K562 (cell line): ENCODE measurements around the gene ANK3. TPM values are rescaled to one million over a fixed set of nuclear protein-coding genes. Genes with fewer than 3 reads are reported as not detected.
A peak's percentile ranks its signal among the peaks of the same experiment; 100 is the strongest.

Source experiments
- ATAC-seq: fragments of 200-7000 bp; cut with Tn5 transposase; 3 replicates; pipeline ENCODE4 v1.9.1; 2020; ENCODE audit warnings: moderate library complexity
- BruUV-seq: library from RNA; stranded (reverse); fragments of 400-500 nt; replicated peaks from 2 replicates; lab custom pipeline; 2021; lab: Mats Ljungman, UMichigan
- CTCF ChIA-PET: fragments of 300-600 bp; formaldehyde crosslinking; extraction: SDS; loops from one replicate; lab custom pipeline; 2021; ENCODE audit warnings: low intra/inter-chr PET ratio; lab: Yijun Ruan, JAX
- POLR2A ChIA-PET: fragments of 300-600, 350-650 bp; sonication (Branson Sonifier 250); formaldehyde crosslinking; extraction: SDS; loops from one replicate; lab custom pipeline; 2021; ENCODE audit warnings: antibody characterized with exemption, inconsistent platforms; lab: Yijun Ruan, JAX
- DNase-seq, 4 experiments: peaks; one replicate each; pipeline versions ENCODE4 v3.0.0 to v3.0.0-alpha.2; 2011 to 2018; ENCODE audit warnings: low spot score in 3 of 4, mixed read lengths in 3 of 4; ENCODE audit errors: extremely low read depth in 1 of 4
- FAIRE-seq: peaks from 2 replicates; lab custom pipeline; 2011; peaks lifted over from hg19 to GRCh38; lab: Jason Lieb, UNC
- H2AFZ ChIP-seq: 2 replicates; pipeline ENCODE4 v1.6.0; 2011; ENCODE audit warnings: low read depth, low read length, control low read depth, inconsistent platforms
- H3K27ac ChIP-seq: fragments of 200-600 bp; 3 replicates; pipeline ENCODE4 v1.8.0; 2011; ENCODE audit warnings: low read depth, mild to moderate bottlenecking, control low read depth, inconsistent platforms, low read length, moderate library complexity, mixed read lengths; ENCODE audit errors: extremely low read depth
- H3K27me3 ChIP-seq, 2 experiments: fragments of 300-600 bp in 1 of 2; 2 replicates in 1 of 2; 3 replicates in 1 of 2; pipeline versions ENCODE4 v1.6.0 to v1.8.0; 2011; ENCODE audit warnings: inconsistent platforms in 2 of 2, low read length in 2 of 2, mild to moderate bottlenecking in 1 of 2, mixed read lengths in 1 of 2, moderate library complexity in 1 of 2; ENCODE audit not compliant: control insufficient read depth in 2 of 2, insufficient read depth in 2 of 2
- H3K36me3 ChIP-seq: fragments of 300-600 bp; 3 replicates; pipeline ENCODE4 v1.8.0; 2011; ENCODE audit warnings: mild to moderate bottlenecking, low read length, inconsistent platforms; ENCODE audit not compliant: control insufficient read depth, insufficient read depth
- H3K4me1 ChIP-seq, 2 experiments: fragments of 200-600 bp in 1 of 2; replicated peaks in 1 of 2; 2 replicates in 1 of 2; 3 replicates in 1 of 2; pipeline versions ENCODE4 v1.5.1 to v1.8.0; 2011; ENCODE audit warnings: inconsistent platforms in 2 of 2, low read length in 2 of 2, mild to moderate bottlenecking in 1 of 2, mixed read lengths in 1 of 2, moderate library complexity in 1 of 2; ENCODE audit not compliant: control insufficient read depth in 2 of 2, insufficient read depth in 2 of 2
- H3K4me2 ChIP-seq: 2 replicates; pipeline ENCODE4 v1.6.1; 2011; ENCODE audit warnings: low read length, control low read depth, inconsistent platforms, mixed read lengths; ENCODE audit not compliant: insufficient read depth
- H3K4me3 ChIP-seq: fragments of 200-600 bp; sonication (generic), shearing (Covaris generic); 2 replicates; pipeline ENCODE4 v1.5.1; 2016; ENCODE audit warnings: control low read depth, inconsistent platforms
- H3K79me2 ChIP-seq: fragments of 200-600 bp; 3 replicates; pipeline ENCODE4 v1.8.0; 2011; ENCODE audit warnings: low read length, inconsistent platforms; ENCODE audit not compliant: control insufficient read depth, insufficient read depth
- H3K9ac ChIP-seq, 2 experiments: 2 replicates each; pipeline versions ENCODE4 v1.6.0 to v1.6.1; 2011; ENCODE audit warnings: low read depth in 2 of 2, low read length in 2 of 2, control low read depth in 1 of 2, inconsistent platforms in 1 of 2, mild to moderate bottlenecking in 1 of 2, mixed read lengths in 1 of 2; ENCODE audit not compliant: insufficient read depth in 1 of 2
- H3K9me1 ChIP-seq: one replicate; pipeline ENCODE4 v1.6.0; 2011; ENCODE audit warnings: inconsistent platforms, mild to moderate bottlenecking, low read length, moderate library complexity; ENCODE audit not compliant: control insufficient read depth, insufficient read depth
- H3K9me3 ChIP-seq: replicated peaks from 2 replicates; pipeline ENCODE4 v1.5.1; 2011; ENCODE audit warnings: low read depth, low read length, inconsistent platforms; ENCODE audit not compliant: control insufficient read depth, insufficient read depth
- H4K20me1 ChIP-seq: replicated peaks from 2 replicates; pipeline ENCODE4 v1.6.1; 2011; ENCODE audit warnings: low read length, inconsistent platforms, mixed read lengths; ENCODE audit not compliant: control insufficient read depth, insufficient read depth
- CREB1 ChIP-seq, 2 experiments: sonication (generic) in 1 of 2; formaldehyde crosslinking in 1 of 2; IDR thresholded peaks; 2 replicates each; pipeline versions ENCODE4 v1.6.1 to v1.8.0; 2012 to 2022; ENCODE audit warnings: inconsistent platforms in 1 of 2, mild to moderate bottlenecking in 1 of 2, missing genetic modification reagents in 1 of 2, moderate library complexity in 1 of 2
- CREM ChIP-seq: IDR thresholded peaks from 2 replicates; pipeline ENCODE4 v1.6.1; 2014; ENCODE audit warnings: antibody characterized with exemption, low read depth
- ESRRB ChIP-seq: fragments of 250-450 bp; sonication (Bioruptor Pico); IDR thresholded peaks from 2 replicates; pipeline ENCODE4 v1.5.0; 2020; ENCODE audit warnings: mild to moderate bottlenecking, moderate library complexity, borderline replicate concordance
- PRPF4 ChIP-seq: fragments of 200-400 bp; formaldehyde crosslinking; IDR thresholded peaks from one replicate; pipeline ENCODE4 v1.6.1; 2017; ENCODE audit warnings: low read length, low read depth, mild to moderate bottlenecking; ENCODE audit not compliant: insufficient read depth, poor library complexity, severe bottlenecking
- SRF ChIP-seq, 2 experiments: fragments of 250-450, 450-650 bp in 1 of 2; sonication (Bioruptor Pico) in 1 of 2; sonication (generic) in 1 of 2; formaldehyde crosslinking; IDR thresholded peaks; 2 replicates each; pipeline versions ENCODE4 v1.5.0 to v1.5.1; 2020 to 2022; ENCODE audit warnings: mild to moderate bottlenecking in 1 of 2, missing genetic modification reagents in 1 of 2
- TCFL5 ChIP-seq: fragments of 250-450 bp; sonication (Bioruptor Pico); conservative IDR thresholded peaks from 2 replicates; pipeline ENCODE4 v1.6.1; 2021; ENCODE audit warnings: mild to moderate bottlenecking, moderate library complexity, matching md5 sums
- TEAD1 ChIP-seq, 2 experiments: fragments of 450-650 bp in 1 of 2; sonication (generic) in 1 of 2; formaldehyde crosslinking; IDR thresholded peaks; 2 replicates each; pipeline versions ENCODE4 v1.4.0 to v1.8.0; 2020 to 2022; ENCODE audit warnings: mild to moderate bottlenecking in 2 of 2, missing genetic modification reagents in 1 of 2
- ZNF133 ChIP-seq: fragments of 250-450 bp; sonication (Bioruptor Pico); IDR thresholded peaks from 2 replicates; pipeline ENCODE4 v1.4.0; 2020; ENCODE audit warnings: mild to moderate bottlenecking
- ZNF175 ChIP-seq: fragments of 200-800 bp; sonication (Bioruptor generic); IDR thresholded peaks from 2 replicates; pipeline ENCODE4 v1.6.1; 2016; ENCODE audit warnings: low read depth, mild to moderate bottlenecking, missing genetic modification characterization, missing compliant biosample characterization
- ZNF407 ChIP-seq: fragments of 450-650 bp; IDR thresholded peaks from 2 replicates; pipeline ENCODE4 v1.6.1; 2016; ENCODE audit warnings: low read depth
- ZNF436 ChIP-seq: fragments of 250-450, 450-650 bp; sonication (Bioruptor Pico); formaldehyde crosslinking; IDR thresholded peaks from 2 replicates; pipeline ENCODE4 v1.7.0; 2020; ENCODE audit warnings: mild to moderate bottlenecking
- WGBS: fragments of 100-300 bp; shearing (Covaris generic); methylation state at CpG from one replicate; pipeline ENCODE4 v1.1.6; 2016; ENCODE audit warnings: low coverage, mixed read lengths; ENCODE audit not compliant: insufficient coverage; ENCODE audit errors: missing lambda C conversion rate; 5-methylcytosine and 5-hydroxymethylcytosine counted together
- in situ Hi-C: fragments of 300-500 bp; cut with MboI; formaldehyde crosslinking; loops from 4 replicates; pipeline ENCODE4 v1.15.0; 2018; ENCODE audit warnings: inconsistent platforms, mixed read lengths
- intact Hi-C: fragments of 100-400 bp; cut with micrococcal nuclease; formaldehyde crosslinking; loops from 2 replicates; pipeline ENCODE4 v1.14.2; 2022
- polyA plus RNA-seq, 8 experiments: library from polyadenylated mRNA; depleted of rRNA in 4 of 8; stranded (reverse) in 5 of 8; unstranded in 3 of 8; fragments of >200 nt; fragmentation: Nextera tagmentation in 2 of 8; fragmentation: Illumina TruSeq in 1 of 8; extraction: Ambion mirVana in 2 of 8; extraction: Trizol in 1 of 8; gene quantifications; 2 replicates each; pipeline versions ENCODE4 v1.2.1 to v1.2.3, GENCODE V29; 2011 to 2014; ENCODE audit warnings: inconsistent platforms in 1 of 8, missing spikeins in 1 of 8
- total RNA-seq, 7 experiments: library from RNA; depleted of rRNA in 6 of 7; stranded (reverse); fragments of >200 nt in 6 of 7; fragmentation: Illumina TruSeq in 2 of 7; extraction: Trizol in 2 of 7; gene quantifications; 2 replicates each; pipeline versions ENCODE4 v1.2.1 to v1.2.3, GENCODE V29; 2011 to 2021; ENCODE audit warnings: low replicate concordance in 1 of 7
- TF ChIP-seq, protein P1 (sequence below), 2 experiments: fragments of 450-650 bp; conservative IDR thresholded peaks; 2 replicates each; pipeline ENCODE4 v1.6.1; 2017; ENCODE audit warnings: mild to moderate bottlenecking in 2 of 2, moderate library complexity in 2 of 2

Gene ANK3
- total and polyA plus RNA-seq, 9 of the 15 experiments (the other 6 are each of a cell fraction or from before 2014, with no cell fraction given): 10.0 to 32.3 (median 17.9) TPM

DNA sequence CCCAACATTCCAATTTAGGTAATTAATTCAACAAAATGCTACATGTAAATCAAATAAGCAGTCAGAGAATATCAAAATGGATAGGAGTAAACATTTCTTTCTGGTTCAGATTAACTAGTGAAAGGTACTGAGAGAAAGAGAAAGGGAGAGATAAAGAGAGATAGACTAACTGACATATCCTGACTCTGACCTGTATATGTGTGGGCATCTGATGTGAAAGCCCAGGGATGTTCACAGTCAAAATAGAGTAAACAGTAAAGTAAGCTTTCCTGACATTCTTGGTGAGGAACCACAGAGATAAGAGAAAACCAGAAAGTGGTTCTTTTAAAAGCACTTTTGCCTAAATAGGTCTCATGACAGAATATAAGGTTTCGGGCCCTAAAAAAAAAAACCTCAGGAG lies 37.5 kb upstream of the ANK3 start:
- FAIRE-seq: no peak
- H3K4me2 ChIP-seq: no peak overlapping the region
- no peaks in the 10 kb centered on the region for H3K27me3 ChIP-seq
- CTCF ChIA-PET: no interaction called here
- no peaks in the 10 kb centered on the region for H3K79me2 ChIP-seq
- DNase-seq: no peak
- H4K20me1 ChIP-seq: no peaks in the 10 kb centered on the region
- in situ Hi-C loops: loop anchor here (25.0 kb wide), 1 partner anchor 790 kb away; no protein-coding TSS in a partner anchor
- WGBS: 52% methylated on average over 1 of the region's 1 CpG
- no peak overlapping the region for H3K9ac ChIP-seq
- POLR2A ChIA-PET: interaction anchor here (1.1 kb wide), 1 partner anchor 403 kb away, joined by 3 read pairs; no protein-coding TSS in a partner anchor
- H3K4me1 ChIP-seq: peaks cover 0 to 35% of the 10 kb centered on the region in 2 experiments; a peak in 2 of 5 replicates
- H2AFZ ChIP-seq: no peak overlapping the region
- no peak for ATAC-seq
- intact Hi-C loops: no loop called here
- no peaks in the 10 kb centered on the region for H3K9me1 ChIP-seq
- no peak overlapping the region for H3K27ac ChIP-seq
- no TSS peak for BruUV-seq
- H3K9me3 ChIP-seq: no peaks in the 10 kb centered on the region
- no peaks in the 10 kb centered on the region for H3K36me3 ChIP-seq
- no peak overlapping the region for H3K4me3 ChIP-seq
- TF ChIP-seq PRPF4 (no peak), CREM (no peak), ZNF133 (CRISPR knock-in tag) (no peak), TCFL5 (no peak), ZNF407 (no peak), ZNF175 (CRISPR knock-in tag) (0 out of 2 replicates have a peak, but pooled peaks have one; percentile 37), ZNF436 (no peak), SRF (CRISPR knock-in tag; IDR thresholded peaks at IDR 0.05) (no peak), ESRRB (no peak), CREB1 (IDR thresholded peaks at IDR 0.05) (no peak), CREB1 (CRISPR knock-in tag; IDR thresholded peaks at IDR 0.05) (no peak), TEAD1 (CRISPR knock-in tag; IDR thresholded peaks at IDR 0.05) (0 out of 4 replicates have a peak, but pooled peaks of 1 of the 2 experiments have one; percentile 59)
- TF ChIP-seq, protein P1, sequence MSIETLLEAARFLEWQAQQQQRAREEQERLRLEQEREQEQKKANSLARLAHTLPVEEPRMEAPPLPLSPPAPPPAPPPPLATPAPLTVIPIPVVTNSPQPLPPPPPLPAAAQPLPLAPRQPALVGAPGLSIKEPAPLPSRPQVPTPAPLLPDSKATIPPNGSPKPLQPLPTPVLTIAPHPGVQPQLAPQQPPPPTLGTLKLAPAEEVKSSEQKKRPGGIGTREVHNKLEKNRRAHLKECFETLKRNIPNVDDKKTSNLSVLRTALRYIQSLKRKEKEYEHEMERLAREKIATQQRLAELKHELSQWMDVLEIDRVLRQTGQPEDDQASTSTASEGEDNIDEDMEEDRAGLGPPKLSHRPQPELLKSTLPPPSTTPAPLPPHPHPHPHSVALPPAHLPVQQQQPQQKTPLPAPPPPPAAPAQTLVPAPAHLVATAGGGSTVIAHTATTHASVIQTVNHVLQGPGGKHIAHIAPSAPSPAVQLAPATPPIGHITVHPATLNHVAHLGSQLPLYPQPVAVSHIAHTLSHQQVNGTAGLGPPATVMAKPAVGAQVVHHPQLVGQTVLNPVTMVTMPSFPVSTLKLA (conservative IDR thresholded peaks at IDR 0.05): no peak
